Measurements from ENCODE around the gene PRMT7. TPM values are rescaled to one million over a fixed set of nuclear protein-coding genes. Genes with fewer than 3 reads are reported as not detected.

Gene PRMT7
- total and polyA plus RNA-seq, 10 donors, result 25.0 to 66.4 (median 42.0) TPM

DNA sequence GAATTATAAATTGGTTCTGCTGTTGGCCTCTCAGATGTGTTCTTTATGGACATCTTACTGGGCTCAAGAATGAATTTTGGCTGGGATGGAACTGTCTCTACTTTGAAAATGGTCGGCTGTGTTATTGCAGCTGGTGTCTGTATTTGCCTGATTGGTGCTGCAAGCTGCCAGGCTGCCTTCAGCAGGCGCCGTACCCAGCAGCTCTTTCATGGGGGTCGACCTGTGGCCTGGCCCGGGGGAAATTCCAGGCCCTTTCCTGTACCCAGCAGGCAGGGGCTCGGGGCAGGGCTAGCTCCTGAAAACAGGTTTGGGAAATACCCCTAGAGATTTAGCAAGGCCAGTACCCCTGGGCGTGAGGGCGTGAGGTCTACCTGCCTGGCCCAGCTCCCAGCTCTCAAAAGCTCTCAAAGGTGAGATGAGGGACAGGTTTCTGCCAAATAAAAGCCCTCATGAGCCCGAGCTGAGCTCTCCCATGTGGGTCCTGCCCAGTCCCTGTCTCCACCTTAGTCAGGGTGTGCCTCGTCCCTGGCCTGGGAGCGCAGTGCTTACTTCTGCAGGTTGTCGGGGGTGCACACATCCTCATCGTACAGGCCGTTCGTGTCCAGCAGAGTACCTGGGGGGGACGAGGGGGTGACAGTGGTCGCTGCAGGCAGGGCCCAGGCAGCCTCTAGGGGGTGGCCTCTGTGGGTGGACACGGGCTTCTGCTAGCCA lies 52.3 kb downstream of the PRMT7 start:
- Histone ChIP-seq H3K4me3 (no peak overlapping the region), H3K9me3 (no peaks in the 10 kb centered on the region), H3K36me3 (peaks cover 0 to 33% (median 12%) of the 10 kb centered on the region in 6 donors), H3K27ac (no peak overlapping the region), H3K4me1 (peaks cover 0 to 49% (median 24%) of the 10 kb centered on the region in 6 donors), H3K27me3 (replicated peaks in 1 of 7) (peaks cover 0 to 24% (median 0%) of the 10 kb centered on the region in 7 donors)
- 77 to 92% (median 87%) methylated on average over 4 to 18 of the region's 18 CpGs for WGBS, 5 donors
- no peak for TF ChIP-seq POLR2A (IDR thresholded peaks at IDR 0.05)
- TF ChIP-seq, protein P1, sequence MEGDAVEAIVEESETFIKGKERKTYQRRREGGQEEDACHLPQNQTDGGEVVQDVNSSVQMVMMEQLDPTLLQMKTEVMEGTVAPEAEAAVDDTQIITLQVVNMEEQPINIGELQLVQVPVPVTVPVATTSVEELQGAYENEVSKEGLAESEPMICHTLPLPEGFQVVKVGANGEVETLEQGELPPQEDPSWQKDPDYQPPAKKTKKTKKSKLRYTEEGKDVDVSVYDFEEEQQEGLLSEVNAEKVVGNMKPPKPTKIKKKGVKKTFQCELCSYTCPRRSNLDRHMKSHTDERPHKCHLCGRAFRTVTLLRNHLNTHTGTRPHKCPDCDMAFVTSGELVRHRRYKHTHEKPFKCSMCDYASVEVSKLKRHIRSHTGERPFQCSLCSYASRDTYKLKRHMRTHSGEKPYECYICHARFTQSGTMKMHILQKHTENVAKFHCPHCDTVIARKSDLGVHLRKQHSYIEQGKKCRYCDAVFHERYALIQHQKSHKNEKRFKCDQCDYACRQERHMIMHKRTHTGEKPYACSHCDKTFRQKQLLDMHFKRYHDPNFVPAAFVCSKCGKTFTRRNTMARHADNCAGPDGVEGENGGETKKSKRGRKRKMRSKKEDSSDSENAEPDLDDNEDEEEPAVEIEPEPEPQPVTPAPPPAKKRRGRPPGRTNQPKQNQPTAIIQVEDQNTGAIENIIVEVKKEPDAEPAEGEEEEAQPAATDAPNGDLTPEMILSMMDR (IDR thresholded peaks at IDR 0.05 in 8 of 11, conservative IDR thresholded peaks at IDR 0.05 in 3 of 11), result no peak
- TF ChIP-seq POLR2AphosphoS5 (IDR thresholded peaks at IDR 0.05), result no peak
- intact Hi-C loops (cut with DNase I; ENCODE audit: low total_unique reads), result no loop called here
- no peak for DNase-seq

DNA sequence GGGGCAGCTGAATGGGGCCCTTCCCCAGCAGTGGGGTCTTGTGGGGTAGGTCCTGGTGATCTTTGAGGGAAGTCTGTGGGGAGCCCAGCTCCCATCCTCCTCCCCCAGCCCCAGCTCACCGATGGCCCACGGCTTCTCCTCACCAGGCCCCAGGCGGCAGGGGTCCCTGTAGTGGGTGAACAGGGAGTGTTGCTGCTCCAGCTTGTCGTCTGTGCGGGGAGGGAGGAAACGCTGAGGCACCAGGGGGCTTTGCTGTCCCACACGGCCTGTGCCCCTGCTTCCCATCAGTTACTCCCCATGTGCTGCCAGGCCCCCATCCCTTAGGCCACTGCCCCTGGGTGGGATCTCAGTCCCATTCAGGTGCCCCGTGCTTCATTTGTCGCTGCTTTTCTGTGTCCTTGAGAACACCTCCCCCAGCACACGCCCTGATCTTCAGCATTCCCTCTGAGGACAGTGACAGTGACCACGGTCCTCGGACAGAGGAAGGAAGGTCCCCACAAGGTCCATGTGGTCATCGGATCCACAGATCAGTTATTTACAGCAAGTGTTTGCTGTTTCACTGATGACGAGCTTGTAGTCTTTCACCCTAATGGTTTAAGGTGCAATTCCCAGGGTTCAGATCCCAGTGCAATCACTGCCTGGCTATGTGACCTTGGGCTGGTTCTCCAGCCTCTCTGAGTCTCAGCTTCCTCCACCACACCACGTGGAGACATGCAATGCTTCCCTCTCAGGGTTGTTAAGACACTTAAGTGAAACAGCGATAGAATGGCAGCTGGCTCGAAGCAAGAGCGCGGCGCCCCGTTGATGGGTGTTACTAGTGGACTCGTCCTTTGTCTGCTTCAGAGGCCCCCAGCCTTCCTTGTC lies 53.1 kb downstream of the PRMT7 start:
- H3K36me3 ChIP-seq, result peaks cover 0 to 26% (median 8%) of the 10 kb centered on the region in 6 donors
- intact Hi-C loops (cut with DNase I; ENCODE audit: low total_unique reads), result no loop called here
- DNase-seq, result no peak

DNA sequence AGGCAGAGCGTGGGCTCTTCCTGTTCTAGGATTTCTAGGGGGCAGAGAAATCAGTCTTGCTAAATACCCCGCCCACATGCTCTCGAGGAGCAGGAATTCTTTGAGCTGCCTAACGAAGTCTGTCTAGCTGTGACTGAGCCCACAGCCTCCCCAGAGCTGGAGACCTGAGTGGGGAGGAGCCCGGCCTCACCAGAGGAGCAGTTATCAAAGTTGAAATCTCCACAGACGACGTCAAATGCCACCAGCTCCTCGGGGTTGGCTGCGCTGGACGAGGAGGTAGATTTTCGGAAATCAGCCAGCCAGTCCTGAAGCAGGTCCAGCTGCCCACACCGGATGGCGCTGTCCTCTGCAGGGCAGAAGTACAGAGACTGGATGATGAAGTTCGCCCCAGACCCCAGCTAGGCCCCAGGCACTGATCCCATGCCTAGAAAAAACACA lies 53.8 kb downstream of the PRMT7 start:
- H3K36me3 ChIP-seq, result peaks cover 0 to 19% (median 2%) of the 10 kb centered on the region in 6 donors

More for the DNA sequence above, 53.1 kb downstream of the PRMT7 start:
- Histone ChIP-seq H3K4me3 (no peak overlapping the region), H3K27ac (no peak overlapping the region), H3K27me3 (replicated peaks in 1 of 7) (peaks cover 0 to 24% (median 0%) of the 10 kb centered on the region in 7 donors), H3K9me3 (no peaks in the 10 kb centered on the region), H3K4me1 (peaks cover 0 to 51% (median 26%) of the 10 kb centered on the region in 6 donors)
- 58 to 75% (median 68%) methylated on average over 18 to 22 of the region's 22 CpGs for WGBS, 5 donors
- TF ChIP-seq POLR2AphosphoS5 (IDR thresholded peaks at IDR 0.05), result no peak
- TF ChIP-seq POLR2A (IDR thresholded peaks at IDR 0.05), result no peak
- TF ChIP-seq, protein P1 (IDR thresholded peaks at IDR 0.05 in 8 of 11, conservative IDR thresholded peaks at IDR 0.05 in 3 of 11), result no peak

More for the DNA sequence above, 53.8 kb downstream of the PRMT7 start:
- peaks cover 0 to 24% (median 0%) of the 10 kb centered on the region in 7 donors for H3K27me3 ChIP-seq (replicated peaks in 1 of 7)
- peaks cover 3 to 55% (median 33%) of the 10 kb centered on the region in 6 donors for H3K4me1 ChIP-seq
- intact Hi-C loops (cut with DNase I; ENCODE audit: low total_unique reads), result no loop called here
- no peak overlapping the region for H3K27ac ChIP-seq
- 60 to 80% (median 66%) methylated on average over 12 to 14 of the region's 14 CpGs for WGBS, 5 donors
- no peak overlapping the region for H3K4me3 ChIP-seq
- no peak for DNase-seq
- TF ChIP-seq POLR2AphosphoS5 (IDR thresholded peaks at IDR 0.05) (no peak), POLR2A (IDR thresholded peaks at IDR 0.05) (no peak)
- TF ChIP-seq, protein P1 (IDR thresholded peaks at IDR 0.05 in 8 of 11, conservative IDR thresholded peaks at IDR 0.05 in 3 of 11), result no peak
- H3K9me3 ChIP-seq, result no peaks in the 10 kb centered on the region
